Panc1 (cell line): ENCODE results near the gene SLC46A1. TPM values are rescaled to one million over a fixed set of nuclear protein-coding genes. Genes with fewer than 3 reads are reported as not detected.

ENCODE experiments used
- ATAC-seq: fragments of 200-7000 bp; cut with Tn5 transposase; 2 replicates; pipeline ENCODE4 v1.9.1; 2020; ENCODE audit warnings: mild to moderate bottlenecking, moderate library complexity
- BruUV-seq: library from RNA; stranded (reverse); fragments of 400-500 nt; replicated peaks from 2 replicates; lab custom pipeline; 2021; lab: Mats Ljungman, UMichigan
- CTCF ChIA-PET: fragments of 300-600 bp; sonication (Branson Sonifier 250); formaldehyde crosslinking; loops from one replicate; lab custom pipeline; 2022; ENCODE audit warnings: antibody characterized with exemption; lab: Charles Lee
- POLR2A ChIA-PET: fragments of 300-600 bp; sonication (Branson Sonifier 250); formaldehyde crosslinking; loops from one replicate; lab custom pipeline; 2022; ENCODE audit warnings: antibody characterized with exemption; lab: Charles Lee
- DNase-seq: peaks from one replicate; pipeline ENCODE4 v3.0.0-alpha.2; 2010; ENCODE audit warnings: low read depth, low spot score
- H3K27ac ChIP-seq: 2 replicates; pipeline ENCODE4 v1.5.1; 2011; ENCODE audit warnings: mild to moderate bottlenecking, low read length, inconsistent platforms
- H3K27me3 ChIP-seq: fragments of 200-500 bp; sonication (Bioruptor generic); 2 replicates; pipeline ENCODE4 v1.6.0; 2014; ENCODE audit warnings: low read length, inconsistent platforms; ENCODE audit not compliant: control insufficient read depth, insufficient read depth
- H3K36me3 ChIP-seq: fragments of 200-500 bp; sonication (Bioruptor generic); 2 replicates; pipeline ENCODE4 v1.5.1; 2014; ENCODE audit warnings: inconsistent platforms, mild to moderate bottlenecking, low read length, moderate library complexity; ENCODE audit not compliant: control insufficient read depth, insufficient read depth
- H3K4me1 ChIP-seq: 2 replicates; pipeline ENCODE4 v1.5.1; 2011; ENCODE audit warnings: inconsistent platforms, mild to moderate bottlenecking, low read length, moderate library complexity; ENCODE audit not compliant: control insufficient read depth, insufficient read depth
- H3K4me3 ChIP-seq, 2 experiments: 2 replicates each; pipeline ENCODE4 v1.5.1; 2011 to 2012; ENCODE audit warnings: low read depth in 2 of 2, low read length in 2 of 2, mild to moderate bottlenecking in 2 of 2, inconsistent platforms in 1 of 2, moderate library complexity in 1 of 2
- H3K9me3 ChIP-seq: fragments of 200-500 bp; sonication (Bioruptor generic); 2 replicates; pipeline ENCODE4 v1.5.1; 2014; ENCODE audit warnings: low read depth, mild to moderate bottlenecking, inconsistent platforms, low read length, moderate library complexity; ENCODE audit not compliant: control insufficient read depth, insufficient read depth
- CTCF ChIP-seq: fragments of 450-650 bp; IDR thresholded peaks from 2 replicates; pipeline ENCODE4 v1.5.1; 2017; ENCODE audit warnings: mild to moderate bottlenecking
- POLR2AphosphoS5 ChIP-seq: IDR thresholded peaks from 2 replicates; pipeline ENCODE4 v1.6.1; 2012; ENCODE audit warnings: mild to moderate bottlenecking, low read depth, low read length, moderate library complexity
- SIN3A ChIP-seq: IDR thresholded peaks from 2 replicates; pipeline ENCODE4 v1.6.1; 2012; ENCODE audit warnings: low read depth, mild to moderate bottlenecking, low read length, moderate library complexity, borderline replicate concordance; ENCODE audit not compliant: insufficient read depth
- TCF7L2 ChIP-seq: IDR thresholded peaks from 2 replicates; pipeline ENCODE4 v1.6.1; 2011; ENCODE audit warnings: mild to moderate bottlenecking, low read depth, low read length, inconsistent platforms
- in situ Hi-C: cut with HindIII; loops from 2 replicates; pipeline ENCODE4 v1.10.0; 2016; ENCODE audit warnings: low sequenced_read_pairs, low pct_unique_long_range_greater_than_20kb
- intact Hi-C: fragments of 100-400 bp; cut with micrococcal nuclease; formaldehyde crosslinking; loops from one replicate; pipeline ENCODE4 v1.10.0; 2022; ENCODE audit not compliant: unreplicated experiment
- total RNA-seq: library from RNA; stranded (reverse); gene quantifications from one replicate; pipeline ENCODE4 v1.2.1, GENCODE V29; 2021; ENCODE audit not compliant: unreplicated experiment
- TF ChIP-seq, protein P1 (sequence below), 2 experiments: IDR thresholded peaks; 2 replicates each; pipeline ENCODE4 v1.6.1; 2011 to 2012; ENCODE audit warnings: low read depth in 2 of 2, control low read depth in 1 of 2, low read length in 1 of 2, mild to moderate bottlenecking in 1 of 2, moderate library complexity in 1 of 2; ENCODE audit not compliant: insufficient read depth in 1 of 2

Gene SLC46A1
- total RNA-seq, 1 experiment from 2014 or later: 16.9 TPM

DNA sequence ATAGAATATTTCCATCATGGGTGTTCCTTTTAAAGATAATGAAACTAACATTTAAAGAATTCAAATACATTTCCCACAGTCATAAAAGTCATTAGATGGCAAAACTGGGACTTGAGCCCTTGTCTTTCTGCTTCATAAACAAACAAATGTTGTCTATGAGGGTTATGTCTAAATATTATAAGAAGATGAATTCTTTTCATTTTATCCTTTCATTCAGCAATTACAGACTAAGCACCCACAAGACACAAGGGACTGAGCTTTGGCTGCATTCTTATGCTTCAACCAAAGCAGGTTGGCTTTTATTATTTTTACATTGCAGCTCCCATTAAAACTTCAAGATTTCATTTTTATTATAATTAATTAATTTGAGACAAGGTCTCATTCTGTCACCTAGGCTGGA lies 19.6 kb downstream of the SLC46A1 start:
- H3K27ac ChIP-seq: no peak overlapping the region
- BruUV-seq: no TSS peak
- ChIA-PET POLR2A (no interaction called here), CTCF (interaction anchor here (0.6 to 0.7 kb wide), 2 partner anchors 7 to 146 kb away, joined by 3 to 8 read pairs; no protein-coding TSS in a partner anchor)
- intact Hi-C loops: no loop called here
- H3K4me3 ChIP-seq: no peak overlapping the region
- no peaks in the 10 kb centered on the region for H3K4me1 ChIP-seq
- no peaks in the 10 kb centered on the region for H3K27me3 ChIP-seq
- H3K9me3 ChIP-seq: no peaks in the 10 kb centered on the region
- DNase-seq (no peak), ATAC-seq (no peak)
- TF ChIP-seq, protein P1, sequence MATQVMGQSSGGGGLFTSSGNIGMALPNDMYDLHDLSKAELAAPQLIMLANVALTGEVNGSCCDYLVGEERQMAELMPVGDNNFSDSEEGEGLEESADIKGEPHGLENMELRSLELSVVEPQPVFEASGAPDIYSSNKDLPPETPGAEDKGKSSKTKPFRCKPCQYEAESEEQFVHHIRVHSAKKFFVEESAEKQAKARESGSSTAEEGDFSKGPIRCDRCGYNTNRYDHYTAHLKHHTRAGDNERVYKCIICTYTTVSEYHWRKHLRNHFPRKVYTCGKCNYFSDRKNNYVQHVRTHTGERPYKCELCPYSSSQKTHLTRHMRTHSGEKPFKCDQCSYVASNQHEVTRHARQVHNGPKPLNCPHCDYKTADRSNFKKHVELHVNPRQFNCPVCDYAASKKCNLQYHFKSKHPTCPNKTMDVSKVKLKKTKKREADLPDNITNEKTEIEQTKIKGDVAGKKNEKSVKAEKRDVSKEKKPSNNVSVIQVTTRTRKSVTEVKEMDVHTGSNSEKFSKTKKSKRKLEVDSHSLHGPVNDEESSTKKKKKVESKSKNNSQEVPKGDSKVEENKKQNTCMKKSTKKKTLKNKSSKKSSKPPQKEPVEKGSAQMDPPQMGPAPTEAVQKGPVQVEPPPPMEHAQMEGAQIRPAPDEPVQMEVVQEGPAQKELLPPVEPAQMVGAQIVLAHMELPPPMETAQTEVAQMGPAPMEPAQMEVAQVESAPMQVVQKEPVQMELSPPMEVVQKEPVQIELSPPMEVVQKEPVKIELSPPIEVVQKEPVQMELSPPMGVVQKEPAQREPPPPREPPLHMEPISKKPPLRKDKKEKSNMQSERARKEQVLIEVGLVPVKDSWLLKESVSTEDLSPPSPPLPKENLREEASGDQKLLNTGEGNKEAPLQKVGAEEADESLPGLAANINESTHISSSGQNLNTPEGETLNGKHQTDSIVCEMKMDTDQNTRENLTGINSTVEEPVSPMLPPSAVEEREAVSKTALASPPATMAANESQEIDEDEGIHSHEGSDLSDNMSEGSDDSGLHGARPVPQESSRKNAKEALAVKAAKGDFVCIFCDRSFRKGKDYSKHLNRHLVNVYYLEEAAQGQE (IDR thresholded peaks at IDR 0.05; ENCODE audit: insufficient read depth in 1 of 2, low read depth in 2 of 2, low read length in 1 of 2): no peak
- H3K36me3 ChIP-seq: no peaks in the 10 kb centered on the region
- in situ Hi-C loops: no loop called here

GRCh38 chr17:28385406-28385805 lies 20.6 kb downstream of the SLC46A1 start:
- Histone ChIP-seq H3K27ac (no peak overlapping the region), H3K36me3 (no peaks in the 10 kb centered on the region), H3K4me3 (no peak overlapping the region), H3K9me3 (no peaks in the 10 kb centered on the region), H3K4me1 (no peaks in the 10 kb centered on the region), H3K27me3 (no peaks in the 10 kb centered on the region)
- ChIA-PET POLR2A (no interaction called here), CTCF (no interaction called here)
- intact Hi-C loops (no loop called here), in situ Hi-C loops (no loop called here)
- ATAC-seq (no peak), DNase-seq (no peak)
- no TSS peak for BruUV-seq
- TF ChIP-seq SIN3A: no peak
- TF ChIP-seq POLR2AphosphoS5: no peak
- no peak for TF ChIP-seq TCF7L2
- TF ChIP-seq, protein P1 (IDR thresholded peaks at IDR 0.05; ENCODE audit: insufficient read depth in 1 of 2, low read depth in 2 of 2, low read length in 1 of 2): no peak
- no peak for TF ChIP-seq CTCF
